Measurements from ENCODE around the gene TTLL5.

The TTLL5 gene

GRCh38 chr14:75849300-75849895 is 188.4 kb downstream of the TTLL5 start:
- no peaks in the 10 kb centered on the region for H3K27me3 ChIP-seq (ENCODE audit: control insufficient read depth, insufficient read depth, low read length)
- no peaks in the 10 kb centered on the region for H3K9me3 ChIP-seq (ENCODE audit: control insufficient read depth, insufficient read depth, low read depth, low read length)
- H3K9ac ChIP-seq (ENCODE audit: low read length) = no peak overlapping the region
- H3K36me3 ChIP-seq (ENCODE audit: control insufficient read depth, insufficient read depth, low read length) = no peaks in the 10 kb centered on the region
- no peak overlapping the region for H3K4me3 ChIP-seq (ENCODE audit: low read depth, low read length)
- H3K27ac ChIP-seq (ENCODE audit: low read depth, low read length) = no peak overlapping the region
- peaks cover 7% of the 10 kb centered on the region; the same call in 1 of the 2 replicates for H3K4me1 ChIP-seq (ENCODE audit: control insufficient read depth, insufficient read depth, low read length)

DNA sequence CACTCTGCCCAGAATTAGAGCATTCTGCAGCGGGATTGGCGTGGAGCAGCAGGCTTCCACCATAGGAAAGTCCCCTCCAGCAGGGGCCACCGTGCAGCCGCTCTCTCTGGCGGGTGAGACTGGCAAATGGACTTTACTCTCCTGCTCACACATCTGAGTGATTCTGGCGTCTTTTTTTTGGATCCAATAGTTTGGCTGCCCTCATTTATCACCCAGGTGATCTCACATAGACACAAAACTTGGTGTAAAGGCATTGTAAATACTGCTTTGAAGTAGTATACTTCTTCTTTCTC is 190.5 kb downstream of the TTLL5 start:
- Histone ChIP-seq H3K4me3 (ENCODE audit: low read depth, low read length) (no peak overlapping the region), H3K36me3 (ENCODE audit: control insufficient read depth, insufficient read depth, low read length) (0 out of 2 replicates have a peak, but pooled peaks cover 5% of the 10 kb centered on the region), H3K9ac (ENCODE audit: low read length) (no peak overlapping the region), H3K27me3 (ENCODE audit: control insufficient read depth, insufficient read depth, low read length) (no peaks in the 10 kb centered on the region), H3K4me1 (ENCODE audit: control insufficient read depth, insufficient read depth, low read length) (peaks cover 9% of the 10 kb centered on the region; the same call in 1 of the 2 replicates), H3K27ac (ENCODE audit: low read depth, low read length) (no peak overlapping the region), H3K9me3 (ENCODE audit: control insufficient read depth, insufficient read depth, low read depth, low read length) (no peaks in the 10 kb centered on the region)

GRCh38 chr14:75854111-75854799 is 193.2 kb downstream of the TTLL5 start:
- Histone ChIP-seq H3K4me3 (ENCODE audit: low read depth, low read length) (no peak overlapping the region), H3K27ac (ENCODE audit: low read depth, low read length) (no peak overlapping the region), H3K36me3 (ENCODE audit: control insufficient read depth, insufficient read depth, low read length) (0 out of 2 replicates have a peak, but pooled peaks cover 5% of the 10 kb centered on the region), H3K4me1 (ENCODE audit: control insufficient read depth, insufficient read depth, low read length) (peaks cover 9% of the 10 kb centered on the region; the same call in 1 of the 2 replicates), H3K9ac (ENCODE audit: low read length) (no peak overlapping the region), H3K9me3 (ENCODE audit: control insufficient read depth, insufficient read depth, low read depth, low read length) (no peaks in the 10 kb centered on the region), H3K27me3 (ENCODE audit: control insufficient read depth, insufficient read depth, low read length) (no peaks in the 10 kb centered on the region)

GRCh38 chr14:75857199-75857598 is 196.2 kb downstream of the TTLL5 start:
- Histone ChIP-seq H3K4me3 (ENCODE audit: low read depth, low read length) (no peak overlapping the region), H3K9ac (ENCODE audit: low read length) (no peak overlapping the region), H3K9me3 (ENCODE audit: control insufficient read depth, insufficient read depth, low read depth, low read length) (no peaks in the 10 kb centered on the region), H3K27ac (ENCODE audit: low read depth, low read length) (no peak overlapping the region), H3K27me3 (ENCODE audit: control insufficient read depth, insufficient read depth, low read length) (peaks cover 7% of the 10 kb centered on the region), H3K4me1 (ENCODE audit: control insufficient read depth, insufficient read depth, low read length) (peaks cover 26% of the 10 kb centered on the region), H3K36me3 (ENCODE audit: control insufficient read depth, insufficient read depth, low read length) (0 out of 2 replicates have a peak, but pooled peaks cover 5% of the 10 kb centered on the region)

DNA sequence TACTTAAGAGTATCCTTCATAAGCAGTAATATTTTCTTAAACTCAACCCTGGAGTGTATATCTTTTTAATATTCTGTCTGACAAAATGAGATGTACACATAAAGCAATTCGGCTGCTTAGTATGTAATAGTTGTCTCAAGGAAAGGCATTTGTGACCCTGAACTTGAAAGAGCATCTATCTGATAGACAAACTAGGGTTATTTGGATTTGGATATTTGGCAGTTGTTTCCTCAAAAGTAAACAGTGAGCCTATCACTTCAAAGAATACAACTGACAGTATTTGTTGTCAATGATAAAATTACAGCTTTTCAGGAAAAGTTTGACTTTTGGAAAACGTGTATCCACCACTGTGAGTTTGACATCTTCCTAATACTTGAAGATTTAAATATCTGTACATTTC is 197.3 kb downstream of the TTLL5 start:
- Histone ChIP-seq H3K27me3 (ENCODE audit: control insufficient read depth, insufficient read depth, low read length) (peaks cover 13% of the 10 kb centered on the region), H3K27ac (ENCODE audit: low read depth, low read length) (no peak overlapping the region), H3K36me3 (ENCODE audit: control insufficient read depth, insufficient read depth, low read length) (0 out of 2 replicates have a peak, but pooled peaks cover 5% of the 10 kb centered on the region), H3K9me3 (ENCODE audit: control insufficient read depth, insufficient read depth, low read depth, low read length) (no peaks in the 10 kb centered on the region), H3K4me1 (ENCODE audit: control insufficient read depth, insufficient read depth, low read length) (peaks cover 29% of the 10 kb centered on the region), H3K4me3 (ENCODE audit: low read depth, low read length) (no peak overlapping the region), H3K9ac (ENCODE audit: low read length) (no peak overlapping the region)

DNA sequence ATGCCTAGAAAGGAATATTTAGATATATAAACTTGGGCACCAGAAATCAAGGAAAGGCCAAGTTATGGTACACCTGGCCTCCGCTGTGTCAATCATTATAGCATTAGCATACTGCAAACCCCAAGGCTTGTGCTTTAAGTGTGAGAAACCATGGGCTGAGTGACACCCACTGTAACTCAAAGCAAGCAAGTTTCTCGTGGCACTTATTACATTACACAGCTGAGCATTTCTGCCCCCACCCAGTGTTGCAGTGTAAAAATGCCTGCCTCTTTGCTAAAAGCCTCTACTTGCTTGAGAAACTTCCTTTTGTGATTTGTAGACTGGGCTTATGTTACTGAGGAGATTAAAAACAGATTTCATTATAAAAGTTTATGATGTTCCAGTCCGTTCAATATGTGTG is 198.7 kb downstream of the TTLL5 start:
- H3K27ac ChIP-seq (ENCODE audit: low read depth, low read length) = no peak overlapping the region
- 0 out of 2 replicates have a peak, but pooled peaks cover 5% of the 10 kb centered on the region for H3K36me3 ChIP-seq (ENCODE audit: control insufficient read depth, insufficient read depth, low read length)
- no peak overlapping the region for H3K9ac ChIP-seq (ENCODE audit: low read length)
- no peaks in the 10 kb centered on the region for H3K9me3 ChIP-seq (ENCODE audit: control insufficient read depth, insufficient read depth, low read depth, low read length)
- peaks cover 29% of the 10 kb centered on the region for H3K4me1 ChIP-seq (ENCODE audit: control insufficient read depth, insufficient read depth, low read length)
- peaks cover 13% of the 10 kb centered on the region for H3K27me3 ChIP-seq (ENCODE audit: control insufficient read depth, insufficient read depth, low read length)
- H3K4me3 ChIP-seq (ENCODE audit: low read depth, low read length) = no peak overlapping the region

DNA sequence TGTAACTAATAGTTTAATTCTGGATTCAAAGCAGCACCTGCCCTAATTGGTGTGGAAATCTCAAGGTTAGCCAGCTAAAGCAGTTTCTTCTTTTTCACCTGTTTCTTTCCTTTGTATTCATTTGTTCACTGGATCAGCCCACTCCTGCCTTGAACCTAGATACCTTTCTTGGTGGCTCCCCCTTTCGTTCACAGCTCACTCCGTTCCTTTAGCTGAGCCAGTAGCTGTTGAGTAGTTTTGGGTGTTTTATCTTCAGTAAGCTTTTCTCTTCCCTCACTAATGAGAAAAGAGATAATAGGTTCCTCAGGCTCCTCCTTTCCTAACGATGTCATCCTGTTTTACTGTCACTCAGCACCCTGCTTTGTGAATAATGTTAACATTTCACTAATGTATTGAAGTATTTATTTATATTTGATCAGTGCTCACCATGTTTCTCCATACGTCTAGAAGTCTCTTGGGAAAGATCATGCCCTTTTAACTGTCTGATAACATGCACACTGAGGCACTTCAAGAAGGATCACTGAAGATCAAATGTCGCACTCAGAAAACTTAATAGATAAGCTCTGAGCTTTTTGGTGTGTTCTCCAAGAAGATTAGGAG is 199.6 kb downstream of the TTLL5 start:
- peaks cover 13% of the 10 kb centered on the region for H3K27me3 ChIP-seq (ENCODE audit: control insufficient read depth, insufficient read depth, low read length)
- H3K9ac ChIP-seq (ENCODE audit: low read length) = no peak overlapping the region
- H3K9me3 ChIP-seq (ENCODE audit: control insufficient read depth, insufficient read depth, low read depth, low read length) = no peaks in the 10 kb centered on the region
- peaks cover 22% of the 10 kb centered on the region for H3K4me1 ChIP-seq (ENCODE audit: control insufficient read depth, insufficient read depth, low read length)
- 0 out of 2 replicates have a peak, but pooled peaks cover 2% of the 10 kb centered on the region for H3K36me3 ChIP-seq (ENCODE audit: control insufficient read depth, insufficient read depth, low read length)
- H3K27ac ChIP-seq (ENCODE audit: low read depth, low read length) = no peak overlapping the region
- H3K4me3 ChIP-seq (ENCODE audit: low read depth, low read length) = 0 out of 2 replicates have a peak overlapping the region, but pooled peaks have one; percentile 3

- no peaks in the 10 kb centered on the region for H3K36me3 ChIP-seq (ENCODE audit: control insufficient read depth, insufficient read depth, low read length)
These were observed 200.1 kb downstream of the TTLL5 start for GRCh38 chr14:75861161-75861621.

DNA sequence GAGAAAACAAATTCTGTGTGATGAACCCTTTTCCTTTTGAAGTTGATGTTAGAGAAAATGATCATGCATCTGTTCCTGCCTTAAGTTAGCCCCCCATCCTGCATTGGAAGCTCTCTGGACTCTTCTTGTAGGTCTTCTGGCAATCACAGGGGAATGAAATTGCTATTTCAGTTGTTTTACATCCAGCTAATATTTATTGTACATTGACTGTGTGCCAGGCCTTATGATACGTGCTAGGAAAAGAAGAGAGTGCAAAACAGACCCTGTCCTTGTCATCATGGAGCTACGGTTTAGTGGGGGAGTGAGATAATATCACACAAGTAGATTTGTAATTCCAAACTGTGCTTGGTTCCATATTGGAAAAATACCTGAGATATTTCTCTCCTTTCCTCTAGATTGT is 202.2 kb downstream of the TTLL5 start:
- Histone ChIP-seq H3K9ac (ENCODE audit: low read length) (no peak overlapping the region), H3K4me1 (ENCODE audit: control insufficient read depth, insufficient read depth, low read length) (peaks cover 36% of the 10 kb centered on the region), H3K27me3 (ENCODE audit: control insufficient read depth, insufficient read depth, low read length) (peaks cover 13% of the 10 kb centered on the region)

More at GRCh38 chr14:75861161-75861621, 200.1 kb downstream of the TTLL5 start:
- Histone ChIP-seq H3K4me1 (ENCODE audit: control insufficient read depth, insufficient read depth, low read length) (peaks cover 21% of the 10 kb centered on the region), H3K27me3 (ENCODE audit: control insufficient read depth, insufficient read depth, low read length) (peaks cover 13% of the 10 kb centered on the region), H3K9me3 (ENCODE audit: control insufficient read depth, insufficient read depth, low read depth, low read length) (no peaks in the 10 kb centered on the region), H3K4me3 (ENCODE audit: low read depth, low read length) (0 out of 2 replicates have a peak overlapping the region, but pooled peaks have one; percentile 3), H3K27ac (ENCODE audit: low read depth, low read length) (no peak overlapping the region), H3K9ac (ENCODE audit: low read length) (no peak overlapping the region)

GRCh38 chr14:75864352-75864751 is 203.3 kb downstream of the TTLL5 start:
- Histone ChIP-seq H3K4me1 (ENCODE audit: control insufficient read depth, insufficient read depth, low read length) (peaks cover 43% of the 10 kb centered on the region), H3K9ac (ENCODE audit: low read length) (no peak overlapping the region), H3K9me3 (ENCODE audit: control insufficient read depth, insufficient read depth, low read depth, low read length) (no peaks in the 10 kb centered on the region), H3K36me3 (ENCODE audit: control insufficient read depth, insufficient read depth, low read length) (no peaks in the 10 kb centered on the region), H3K27ac (ENCODE audit: low read depth, low read length) (no peak overlapping the region), H3K4me3 (ENCODE audit: low read depth, low read length) (no peak overlapping the region), H3K27me3 (ENCODE audit: control insufficient read depth, insufficient read depth, low read length) (peaks cover 13% of the 10 kb centered on the region)

More for the DNA sequence above, 202.2 kb downstream of the TTLL5 start:
- H3K9me3 ChIP-seq (ENCODE audit: control insufficient read depth, insufficient read depth, low read depth, low read length) = no peaks in the 10 kb centered on the region
- no peak overlapping the region for H3K27ac ChIP-seq (ENCODE audit: low read depth, low read length)
- H3K4me3 ChIP-seq (ENCODE audit: low read depth, low read length) = no peak overlapping the region
- H3K36me3 ChIP-seq (ENCODE audit: control insufficient read depth, insufficient read depth, low read length) = no peaks in the 10 kb centered on the region

- H3K9ac ChIP-seq (ENCODE audit: low read length) = no peak overlapping the region
- H3K27me3 ChIP-seq (ENCODE audit: control insufficient read depth, insufficient read depth, low read length) = peaks cover 13% of the 10 kb centered on the region
- no peak overlapping the region for H3K27ac ChIP-seq (ENCODE audit: low read depth, low read length)
- no peaks in the 10 kb centered on the region for H3K36me3 ChIP-seq (ENCODE audit: control insufficient read depth, insufficient read depth, low read length)
- H3K4me1 ChIP-seq (ENCODE audit: control insufficient read depth, insufficient read depth, low read length) = peaks cover 37% of the 10 kb centered on the region
- no peak overlapping the region for H3K4me3 ChIP-seq (ENCODE audit: low read depth, low read length)
- H3K9me3 ChIP-seq (ENCODE audit: control insufficient read depth, insufficient read depth, low read depth, low read length) = no peaks in the 10 kb centered on the region
These were observed 204.5 kb downstream of the TTLL5 start for GRCh38 chr14:75865531-75865930.
